Progenitor cell of endocrine pancreas (in vitro differentiated cells): Measurements from ENCODE around the gene NISCH. TPM values are rescaled to one million over a fixed set of nuclear protein-coding genes. Genes with fewer than 3 reads are reported as not detected.

Experiments used
- DNase-seq: peaks from one replicate; pipeline ENCODE4 v3.0.0; 2021; ENCODE audit warnings: low spot score; ENCODE audit not compliant: unreplicated experiment
- H3K27ac Mint-ChIP-seq: 2 replicates; pipeline ENCODE4 v1.8.0; 2021; ENCODE audit warnings: mild to moderate bottlenecking, moderate library complexity, mixed read lengths
- H3K27me3 Mint-ChIP-seq: 2 replicates; pipeline ENCODE4 v1.8.0; 2021; ENCODE audit warnings: mixed read lengths
- H3K36me3 Mint-ChIP-seq: 2 replicates; pipeline ENCODE4 v1.8.0; 2022; ENCODE audit warnings: mixed read lengths; ENCODE audit not compliant: insufficient read depth
- H3K4me1 Mint-ChIP-seq: 2 replicates; pipeline ENCODE4 v1.8.0; 2021; ENCODE audit warnings: low read depth, mixed read lengths
- H3K4me3 Mint-ChIP-seq: 2 replicates; pipeline ENCODE4 v1.8.0; 2021; ENCODE audit warnings: low read depth, mild to moderate bottlenecking, moderate library complexity, mixed read lengths
- H3K9me3 Mint-ChIP-seq: 2 replicates; pipeline ENCODE4 v1.8.0; 2021; ENCODE audit warnings: low read depth, mixed read lengths
- total RNA-seq: library from RNA; stranded (reverse); gene quantifications from 2 replicates; pipeline ENCODE4 v1.2.1, GENCODE V29; 2021
- TF ChIP-seq, protein P1 (sequence below): fragments of 200-600 bp; sonication (generic); IDR thresholded peaks from one replicate; pipeline ENCODE4 v1.5.0; 2021; ENCODE audit warnings: antibody characterized with exemption, mild to moderate bottlenecking; ENCODE audit not compliant: unreplicated experiment

The NISCH gene
- total RNA-seq, 1 donor from 2014 or later: 214 TPM

DNA sequence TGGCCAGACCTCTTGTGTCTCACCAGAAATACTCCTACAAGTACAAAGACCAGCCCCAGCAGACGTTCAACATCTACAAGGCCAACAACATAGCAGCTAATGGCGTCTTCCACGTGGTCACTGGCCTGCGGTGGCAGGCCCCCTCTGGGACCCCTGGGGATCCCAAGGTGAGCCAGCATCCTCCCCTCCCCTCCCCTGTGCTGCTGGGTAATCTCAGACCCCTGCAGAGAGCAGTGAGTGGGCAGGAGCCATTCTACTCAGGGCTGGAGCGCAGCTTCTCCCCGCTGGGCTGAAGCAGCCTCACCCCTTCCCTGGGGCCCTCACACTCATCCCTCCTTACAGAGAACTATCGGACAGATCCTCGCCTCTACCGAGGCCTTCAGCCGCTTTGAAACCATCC, 49.6 kb downstream of the NISCH start:
- Mint-ChIP-seq H3K27me3 (peaks cover 3% of the 10 kb centered on the region), H3K4me3 (no peak overlapping the region), H3K9me3 (no peaks in the 10 kb centered on the region), H3K4me1 (peaks cover 1% of the 10 kb centered on the region), H3K36me3 (no peaks in the 10 kb centered on the region), H3K27ac (no peak overlapping the region)
- TF ChIP-seq, protein P1, sequence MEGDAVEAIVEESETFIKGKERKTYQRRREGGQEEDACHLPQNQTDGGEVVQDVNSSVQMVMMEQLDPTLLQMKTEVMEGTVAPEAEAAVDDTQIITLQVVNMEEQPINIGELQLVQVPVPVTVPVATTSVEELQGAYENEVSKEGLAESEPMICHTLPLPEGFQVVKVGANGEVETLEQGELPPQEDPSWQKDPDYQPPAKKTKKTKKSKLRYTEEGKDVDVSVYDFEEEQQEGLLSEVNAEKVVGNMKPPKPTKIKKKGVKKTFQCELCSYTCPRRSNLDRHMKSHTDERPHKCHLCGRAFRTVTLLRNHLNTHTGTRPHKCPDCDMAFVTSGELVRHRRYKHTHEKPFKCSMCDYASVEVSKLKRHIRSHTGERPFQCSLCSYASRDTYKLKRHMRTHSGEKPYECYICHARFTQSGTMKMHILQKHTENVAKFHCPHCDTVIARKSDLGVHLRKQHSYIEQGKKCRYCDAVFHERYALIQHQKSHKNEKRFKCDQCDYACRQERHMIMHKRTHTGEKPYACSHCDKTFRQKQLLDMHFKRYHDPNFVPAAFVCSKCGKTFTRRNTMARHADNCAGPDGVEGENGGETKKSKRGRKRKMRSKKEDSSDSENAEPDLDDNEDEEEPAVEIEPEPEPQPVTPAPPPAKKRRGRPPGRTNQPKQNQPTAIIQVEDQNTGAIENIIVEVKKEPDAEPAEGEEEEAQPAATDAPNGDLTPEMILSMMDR: no peak
- no peak for DNase-seq

DNA sequence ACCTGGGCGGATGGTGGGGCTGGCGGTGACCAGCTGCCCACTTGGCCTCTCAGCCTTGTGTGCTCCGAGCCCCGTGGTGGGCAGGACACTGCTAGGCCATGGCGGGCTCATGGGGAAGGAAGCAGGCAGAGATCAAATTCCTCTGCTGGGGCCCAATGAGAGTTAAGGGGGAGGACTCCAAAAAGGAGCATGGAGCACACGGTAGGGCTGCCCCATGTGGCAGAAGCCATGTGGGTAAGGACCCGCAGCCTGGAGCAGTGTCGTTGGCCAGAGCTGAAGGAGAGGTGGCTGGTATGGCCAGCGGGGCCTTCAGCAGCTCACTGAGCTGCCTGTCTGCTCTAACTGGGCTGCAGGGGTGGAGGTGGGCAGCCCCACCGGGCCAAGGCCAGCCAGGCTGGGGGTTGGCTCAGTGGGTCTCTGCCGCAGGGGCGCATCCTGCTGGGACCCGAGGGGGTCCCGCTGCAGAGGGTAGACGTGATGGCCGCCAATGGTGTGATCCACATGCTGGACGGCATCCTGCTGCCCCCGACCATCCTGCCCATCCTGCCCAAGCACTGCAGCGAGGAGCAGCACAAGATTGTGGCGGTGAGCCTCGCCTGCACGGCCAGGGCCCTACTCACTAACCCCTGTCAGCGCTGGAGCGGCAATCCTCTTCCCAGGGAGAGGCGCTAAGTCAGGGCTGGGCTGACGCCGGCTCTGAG, 51.0 kb downstream of the NISCH start:
- no peaks in the 10 kb centered on the region for H3K9me3 Mint-ChIP-seq
- H3K27ac Mint-ChIP-seq: no peak overlapping the region
- no peak overlapping the region for H3K4me3 Mint-ChIP-seq
- H3K36me3 Mint-ChIP-seq: no peaks in the 10 kb centered on the region
- no peak for DNase-seq
- H3K4me1 Mint-ChIP-seq: peaks cover 1% of the 10 kb centered on the region
- H3K27me3 Mint-ChIP-seq: peaks cover 3% of the 10 kb centered on the region
- TF ChIP-seq, protein P1: no peak

DNA sequence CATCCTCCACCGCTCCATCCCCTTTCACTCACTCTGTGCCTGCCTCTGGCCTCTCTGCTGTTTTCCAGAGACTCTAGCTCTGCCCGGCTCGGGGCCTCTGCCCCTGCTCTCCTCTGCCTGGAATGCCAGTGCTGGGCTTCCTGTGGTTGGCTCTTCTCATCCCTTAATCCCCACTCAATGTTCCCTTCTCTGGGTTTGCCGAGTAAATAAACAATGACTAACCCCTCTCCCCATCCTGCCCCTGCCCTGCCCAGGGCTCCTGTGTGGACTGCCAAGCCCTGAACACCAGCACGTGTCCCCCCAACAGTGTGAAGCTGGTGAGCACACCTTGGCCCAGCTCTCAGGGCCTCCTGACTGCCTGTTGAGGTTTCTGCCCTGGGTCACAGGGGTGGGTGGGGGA, 52.0 kb downstream of the NISCH start:
- H3K9me3 Mint-ChIP-seq: no peaks in the 10 kb centered on the region
- DNase-seq: no peak
- peaks cover 1% of the 10 kb centered on the region for H3K4me1 Mint-ChIP-seq
- peaks cover 3% of the 10 kb centered on the region for H3K27me3 Mint-ChIP-seq
- H3K27ac Mint-ChIP-seq: no peak overlapping the region
- TF ChIP-seq, protein P1: no peak
- no peaks in the 10 kb centered on the region for H3K36me3 Mint-ChIP-seq
- H3K4me3 Mint-ChIP-seq: no peak overlapping the region

- DNase-seq: no peak
- H3K36me3 Mint-ChIP-seq: no peaks in the 10 kb centered on the region
- H3K4me3 Mint-ChIP-seq: no peak overlapping the region
- H3K9me3 Mint-ChIP-seq: no peaks in the 10 kb centered on the region
- no peaks in the 10 kb centered on the region for H3K4me1 Mint-ChIP-seq
- no peak overlapping the region for H3K27ac Mint-ChIP-seq
- TF ChIP-seq, protein P1: no peak
- H3K27me3 Mint-ChIP-seq: peaks cover 3% of the 10 kb centered on the region
Observed at GRCh38 chr3:52509753-52510328, 54.4 kb downstream of the NISCH start.

- no peak overlapping the region for H3K4me3 Mint-ChIP-seq
- no peaks in the 10 kb centered on the region for H3K9me3 Mint-ChIP-seq
- no peak for DNase-seq
- H3K4me1 Mint-ChIP-seq: peaks cover 2% of the 10 kb centered on the region
- no peak overlapping the region for H3K27ac Mint-ChIP-seq
- no peaks in the 10 kb centered on the region for H3K36me3 Mint-ChIP-seq
- H3K27me3 Mint-ChIP-seq: peaks cover 6% of the 10 kb centered on the region
- TF ChIP-seq, protein P1: no peak
Observed at GRCh38 chr3:52511509-52511908, 56.1 kb downstream of the NISCH start.
